ENCODE results near the gene MAMDC4. TPM values are rescaled to one million over a fixed set of nuclear protein-coding genes. Genes with fewer than 3 reads are reported as not detected.
A peak's percentile ranks its signal among the peaks of the same experiment; 100 is the strongest.

The MAMDC4 gene
- total and polyA plus RNA-seq, 2 experiments from 2014 or later: 1.7 to 6.8 TPM

DNA sequence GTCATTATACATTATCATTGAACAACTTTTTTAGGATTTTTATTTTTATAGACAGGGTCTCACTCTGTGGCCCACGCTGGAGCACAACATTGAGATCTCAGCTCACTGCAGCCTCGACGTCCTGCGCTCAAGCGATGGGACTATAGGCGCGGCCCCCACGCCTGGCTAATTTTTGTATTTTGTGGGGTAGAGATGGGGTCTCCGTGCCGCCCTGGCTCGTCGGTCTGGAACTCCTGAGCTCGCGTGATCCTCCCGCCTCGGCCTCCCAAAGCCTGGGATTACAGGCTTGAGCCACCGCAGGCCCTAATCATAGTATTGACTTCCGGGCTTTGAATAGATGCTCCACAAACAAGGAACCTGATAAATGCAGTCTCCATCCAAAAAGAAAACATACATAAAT, 15.3 kb downstream of the MAMDC4 start (continued):
- TF ChIP-seq, protein P1, sequence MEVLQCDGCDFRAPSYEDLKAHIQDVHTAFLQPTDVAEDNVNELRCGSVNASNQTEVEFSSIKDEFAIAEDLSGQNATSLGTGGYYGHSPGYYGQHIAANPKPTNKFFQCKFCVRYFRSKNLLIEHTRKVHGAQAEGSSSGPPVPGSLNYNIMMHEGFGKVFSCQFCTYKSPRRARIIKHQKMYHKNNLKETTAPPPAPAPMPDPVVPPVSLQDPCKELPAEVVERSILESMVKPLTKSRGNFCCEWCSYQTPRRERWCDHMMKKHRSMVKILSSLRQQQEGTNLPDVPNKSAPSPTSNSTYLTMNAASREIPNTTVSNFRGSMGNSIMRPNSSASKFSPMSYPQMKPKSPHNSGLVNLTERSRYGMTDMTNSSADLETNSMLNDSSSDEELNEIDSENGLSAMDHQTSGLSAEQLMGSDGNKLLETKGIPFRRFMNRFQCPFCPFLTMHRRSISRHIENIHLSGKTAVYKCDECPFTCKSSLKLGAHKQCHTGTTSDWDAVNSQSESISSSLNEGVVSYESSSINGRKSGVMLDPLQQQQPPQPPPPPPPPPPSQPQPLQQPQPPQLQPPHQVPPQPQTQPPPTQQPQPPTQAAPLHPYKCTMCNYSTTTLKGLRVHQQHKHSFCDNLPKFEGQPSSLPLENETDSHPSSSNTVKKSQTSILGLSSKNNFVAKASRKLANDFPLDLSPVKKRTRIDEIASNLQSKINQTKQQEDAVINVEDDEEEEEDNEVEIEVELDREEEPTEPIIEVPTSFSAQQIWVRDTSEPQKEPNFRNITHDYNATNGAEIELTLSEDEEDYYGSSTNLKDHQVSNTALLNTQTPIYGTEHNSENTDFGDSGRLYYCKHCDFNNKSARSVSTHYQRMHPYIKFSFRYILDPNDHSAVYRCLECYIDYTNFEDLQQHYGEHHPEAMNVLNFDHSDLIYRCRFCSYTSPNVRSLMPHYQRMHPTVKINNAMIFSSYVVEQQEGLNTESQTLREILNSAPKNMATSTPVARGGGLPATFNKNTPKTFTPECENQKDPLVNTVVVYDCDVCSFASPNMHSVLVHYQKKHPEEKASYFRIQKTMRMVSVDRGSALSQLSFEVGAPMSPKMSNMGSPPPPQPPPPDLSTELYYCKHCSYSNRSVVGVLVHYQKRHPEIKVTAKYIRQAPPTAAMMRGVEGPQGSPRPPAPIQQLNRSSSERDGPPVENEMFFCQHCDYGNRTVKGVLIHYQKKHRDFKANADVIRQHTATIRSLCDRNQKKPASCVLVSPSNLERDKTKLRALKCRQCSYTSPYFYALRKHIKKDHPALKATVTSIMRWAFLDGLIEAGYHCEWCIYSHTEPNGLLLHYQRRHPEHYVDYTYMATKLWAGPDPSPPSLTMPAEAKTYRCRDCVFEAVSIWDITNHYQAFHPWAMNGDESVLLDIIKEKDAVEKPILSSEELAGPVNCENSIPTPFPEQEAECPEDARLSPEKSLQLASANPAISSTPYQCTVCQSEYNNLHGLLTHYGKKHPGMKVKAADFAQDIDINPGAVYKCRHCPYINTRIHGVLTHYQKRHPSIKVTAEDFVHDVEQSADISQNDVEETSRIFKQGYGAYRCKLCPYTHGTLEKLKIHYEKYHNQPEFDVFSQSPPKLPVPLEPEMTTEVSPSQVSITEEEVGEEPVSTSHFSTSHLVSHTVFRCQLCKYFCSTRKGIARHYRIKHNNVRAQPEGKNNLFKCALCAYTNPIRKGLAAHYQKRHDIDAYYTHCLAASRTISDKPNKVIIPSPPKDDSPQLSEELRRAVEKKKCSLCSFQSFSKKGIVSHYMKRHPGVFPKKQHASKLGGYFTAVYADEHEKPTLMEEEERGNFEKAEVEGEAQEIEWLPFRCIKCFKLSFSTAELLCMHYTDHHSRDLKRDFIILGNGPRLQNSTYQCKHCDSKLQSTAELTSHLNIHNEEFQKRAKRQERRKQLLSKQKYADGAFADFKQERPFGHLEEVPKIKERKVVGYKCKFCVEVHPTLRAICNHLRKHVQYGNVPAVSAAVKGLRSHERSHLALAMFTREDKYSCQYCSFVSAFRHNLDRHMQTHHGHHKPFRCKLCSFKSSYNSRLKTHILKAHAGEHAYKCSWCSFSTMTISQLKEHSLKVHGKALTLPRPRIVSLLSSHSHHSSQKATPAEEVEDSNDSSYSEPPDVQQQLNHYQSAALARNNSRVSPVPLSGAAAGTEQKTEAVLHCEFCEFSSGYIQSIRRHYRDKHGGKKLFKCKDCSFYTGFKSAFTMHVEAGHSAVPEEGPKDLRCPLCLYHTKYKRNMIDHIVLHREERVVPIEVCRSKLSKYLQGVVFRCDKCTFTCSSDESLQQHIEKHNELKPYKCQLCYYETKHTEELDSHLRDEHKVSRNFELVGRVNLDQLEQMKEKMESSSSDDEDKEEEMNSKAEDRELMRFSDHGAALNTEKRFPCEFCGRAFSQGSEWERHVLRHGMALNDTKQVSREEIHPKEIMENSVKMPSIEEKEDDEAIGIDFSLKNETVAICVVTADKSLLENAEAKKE (CRISPR knock-in tag; IDR thresholded peaks at IDR 0.05): no peak
- TF ChIP-seq JUNB (IDR thresholded peaks at IDR 0.05; ENCODE audit: unreplicated experiment) (no peak), POLR2AphosphoS5 (IDR thresholded peaks at IDR 0.05; ENCODE audit: low read depth) (no peak), ZNF114 (CRISPR knock-in tag; IDR thresholded peaks at IDR 0.05) (no peak), CREB1 (CRISPR knock-in tag; IDR thresholded peaks at IDR 0.05; ENCODE audit: low read depth) (no peak), NANOG (IDR thresholded peaks at IDR 0.05; ENCODE audit: borderline replicate concordance) (no peak), EZH2 (IDR thresholded peaks at IDR 0.05; ENCODE audit: low read depth, unreplicated experiment) (no peak), STAT1 (IDR thresholded peaks at IDR 0.05; ENCODE audit: unreplicated experiment) (no peak)
- TF ChIP-seq, protein P2, sequence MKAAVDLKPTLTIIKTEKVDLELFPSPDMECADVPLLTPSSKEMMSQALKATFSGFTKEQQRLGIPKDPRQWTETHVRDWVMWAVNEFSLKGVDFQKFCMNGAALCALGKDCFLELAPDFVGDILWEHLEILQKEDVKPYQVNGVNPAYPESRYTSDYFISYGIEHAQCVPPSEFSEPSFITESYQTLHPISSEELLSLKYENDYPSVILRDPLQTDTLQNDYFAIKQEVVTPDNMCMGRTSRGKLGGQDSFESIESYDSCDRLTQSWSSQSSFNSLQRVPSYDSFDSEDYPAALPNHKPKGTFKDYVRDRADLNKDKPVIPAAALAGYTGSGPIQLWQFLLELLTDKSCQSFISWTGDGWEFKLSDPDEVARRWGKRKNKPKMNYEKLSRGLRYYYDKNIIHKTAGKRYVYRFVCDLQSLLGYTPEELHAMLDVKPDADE (IDR thresholded peaks at IDR 0.05): no peak

DNA sequence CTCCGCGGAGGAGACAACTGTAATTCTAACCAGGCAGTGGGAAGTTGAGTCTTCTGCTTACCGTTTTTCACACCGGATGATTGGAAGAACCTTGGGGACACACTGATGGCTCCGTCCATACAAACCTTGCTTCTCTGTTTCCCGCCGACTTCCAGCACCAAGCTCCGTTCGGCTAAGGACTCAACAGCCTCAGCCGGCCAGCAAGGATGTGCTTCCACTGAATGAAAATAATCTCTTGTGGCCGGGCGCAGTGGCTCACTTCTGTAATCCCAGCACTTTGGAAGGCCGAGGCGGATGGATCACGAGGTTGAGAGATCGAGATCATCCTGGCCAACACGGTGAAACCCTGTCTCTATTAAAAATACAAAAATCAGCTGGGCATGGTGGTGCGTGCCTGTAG, 15.8 kb downstream of the MAMDC4 start:
- peaks cover 56% of the 10 kb centered on the region for H3K9me3 Mint-ChIP-seq
- no peak for DNase-seq (ENCODE audit: low spot score)
- H2AFZ ChIP-seq: no peak overlapping the region
- H3K4me1 Mint-ChIP-seq: peaks cover 5% of the 10 kb centered on the region
- peaks cover 15% of the 10 kb centered on the region for H4K20me1 ChIP-seq (replicated peaks; ENCODE audit: insufficient read depth)
- peaks cover 3% of the 10 kb centered on the region; the same call in 1 of the 2 replicates for H3K4me1 ChIP-seq (ENCODE audit: insufficient read depth)
- H3K27me3 Mint-ChIP-seq (ENCODE audit: insufficient read depth, low read depth, poor library complexity): peaks cover 20% of the 10 kb centered on the region
- peaks cover 4% of the 10 kb centered on the region; the same call in 1 of the 2 replicates for H3K9me2 ChIP-seq (ENCODE audit: insufficient read depth)
- no peak for ATAC-seq
- no peak overlapping the region for H3K27ac ChIP-seq (ENCODE audit: low read depth)
- 0 out of 2 replicates have a peak, but pooled peaks cover 2% of the 10 kb centered on the region for H3F3A ChIP-seq (replicated peaks; ENCODE audit: low read depth)
- no peak overlapping the region for H3K4me2 ChIP-seq
- peaks cover 56% of the 10 kb centered on the region for H3K36me3 Mint-ChIP-seq (ENCODE audit: low read depth)
- H3K4me3 ChIP-seq: no peak overlapping the region
- H3K36me3 ChIP-seq (ENCODE audit: insufficient read depth): peaks cover 6% of the 10 kb centered on the region
- H3K27ac Mint-ChIP-seq: no peak overlapping the region
- peak overlapping the region; percentile 46; the same call in 2 of the 3 replicates for H3K4me3 Mint-ChIP-seq
- peaks cover 21% of the 10 kb centered on the region for H3K79me2 ChIP-seq (replicated peaks; ENCODE audit: insufficient read depth)
- no peaks in the 10 kb centered on the region for H3K27me3 ChIP-seq (ENCODE audit: insufficient read depth)
- TF ChIP-seq, protein P2 (IDR thresholded peaks at IDR 0.05): no peak
- TF ChIP-seq ZNF114 (CRISPR knock-in tag; IDR thresholded peaks at IDR 0.05) (no peak), EZH2phosphoT487 (IDR thresholded peaks at IDR 0.05; ENCODE audit: unreplicated experiment) (no peak), STAT1 (IDR thresholded peaks at IDR 0.05; ENCODE audit: unreplicated experiment) (no peak), EZH2 (IDR thresholded peaks at IDR 0.05; ENCODE audit: low read depth, unreplicated experiment) (no peak), JUNB (IDR thresholded peaks at IDR 0.05; ENCODE audit: unreplicated experiment) (no peak), NANOG (IDR thresholded peaks at IDR 0.05; ENCODE audit: borderline replicate concordance) (no peak), ZNF331 (CRISPR knock-in tag; IDR thresholded peaks at IDR 0.05; ENCODE audit: low read depth) (no peak), CREB1 (CRISPR knock-in tag; IDR thresholded peaks at IDR 0.05; ENCODE audit: low read depth) (no peak)
- TF ChIP-seq, protein P3, sequence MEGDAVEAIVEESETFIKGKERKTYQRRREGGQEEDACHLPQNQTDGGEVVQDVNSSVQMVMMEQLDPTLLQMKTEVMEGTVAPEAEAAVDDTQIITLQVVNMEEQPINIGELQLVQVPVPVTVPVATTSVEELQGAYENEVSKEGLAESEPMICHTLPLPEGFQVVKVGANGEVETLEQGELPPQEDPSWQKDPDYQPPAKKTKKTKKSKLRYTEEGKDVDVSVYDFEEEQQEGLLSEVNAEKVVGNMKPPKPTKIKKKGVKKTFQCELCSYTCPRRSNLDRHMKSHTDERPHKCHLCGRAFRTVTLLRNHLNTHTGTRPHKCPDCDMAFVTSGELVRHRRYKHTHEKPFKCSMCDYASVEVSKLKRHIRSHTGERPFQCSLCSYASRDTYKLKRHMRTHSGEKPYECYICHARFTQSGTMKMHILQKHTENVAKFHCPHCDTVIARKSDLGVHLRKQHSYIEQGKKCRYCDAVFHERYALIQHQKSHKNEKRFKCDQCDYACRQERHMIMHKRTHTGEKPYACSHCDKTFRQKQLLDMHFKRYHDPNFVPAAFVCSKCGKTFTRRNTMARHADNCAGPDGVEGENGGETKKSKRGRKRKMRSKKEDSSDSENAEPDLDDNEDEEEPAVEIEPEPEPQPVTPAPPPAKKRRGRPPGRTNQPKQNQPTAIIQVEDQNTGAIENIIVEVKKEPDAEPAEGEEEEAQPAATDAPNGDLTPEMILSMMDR (conservative IDR thresholded peaks at IDR 0.05; ENCODE audit: low read depth in 2 of 2): no peak

Measured in GM23338 (cell line).